ENCODE results near the gene TMEM63B.

TMEM63B gene

DNA sequence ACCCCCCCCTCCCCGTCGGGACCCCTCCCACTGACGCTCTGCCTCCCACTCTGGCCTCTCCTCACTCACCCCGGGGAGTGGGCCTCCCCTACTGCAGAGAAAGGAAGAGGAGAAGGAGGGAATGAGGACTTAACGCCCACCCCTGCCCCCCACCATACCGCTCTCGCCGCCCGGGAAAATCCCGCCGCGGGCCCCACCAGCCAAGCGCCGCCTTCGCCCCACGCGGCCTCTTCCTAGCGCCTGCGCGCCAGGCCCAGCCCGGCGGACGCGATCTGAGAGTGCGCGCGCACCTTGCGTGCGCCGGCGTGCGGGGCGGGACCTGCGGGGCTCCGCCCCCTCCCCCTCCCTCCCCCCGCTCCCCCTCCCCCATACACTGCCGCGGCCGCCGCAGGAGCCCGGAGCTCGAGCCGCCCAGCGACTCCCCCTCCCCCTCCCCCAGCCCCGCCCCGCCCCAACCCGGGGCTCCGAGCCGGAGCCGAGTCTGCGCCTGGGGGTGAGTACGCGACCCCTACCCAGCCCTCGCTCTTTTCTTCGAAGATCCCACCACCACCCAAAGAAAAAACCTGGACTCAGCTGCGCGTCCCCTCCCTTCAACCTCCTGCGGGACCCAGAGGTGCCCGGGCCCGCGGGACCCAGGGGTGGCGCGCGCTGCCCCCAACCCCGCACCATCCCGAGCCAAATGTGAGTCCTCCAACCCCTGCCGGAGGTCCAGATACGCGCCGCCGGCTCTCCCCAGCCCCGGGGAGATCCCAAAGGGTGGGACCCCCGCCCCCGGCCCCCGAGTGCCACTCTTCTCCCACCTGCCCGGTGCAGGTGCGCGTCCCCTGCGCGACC is at the start of gene TMEM63B, which contains the start of gene MRPL14:
TSS of gene TMEM63B (plus strand) at position 369 of the 834 bp plus-strand sequence. CDS start 7,031 bp downstream, outside the sequence.
TSS of gene MRPL14 (minus strand) at position 267 of the 834 bp plus-strand sequence. CDS start 10,841 bp downstream, outside the sequence.
- Histone ChIP-seq H3K4me1 (ENCODE audit: insufficient read depth, low read length) (peaks cover 38% of the 10 kb centered on the region), H3K4me3 (ENCODE audit: low read length) (peak within 1 kb of the TSS; percentile 86), H3K9me3 (ENCODE audit: low read length) (no peaks in the 10 kb centered on the region), H3K36me3 (ENCODE audit: insufficient read depth, low read length) (peaks cover 3% of the 10 kb centered on the region), H3K27me3 (ENCODE audit: insufficient read depth, low read length) (no peaks in the 10 kb centered on the region), H2AFZ (ENCODE audit: low read depth, low read length) (peak within 1 kb of the TSS; percentile 88)

DNA sequence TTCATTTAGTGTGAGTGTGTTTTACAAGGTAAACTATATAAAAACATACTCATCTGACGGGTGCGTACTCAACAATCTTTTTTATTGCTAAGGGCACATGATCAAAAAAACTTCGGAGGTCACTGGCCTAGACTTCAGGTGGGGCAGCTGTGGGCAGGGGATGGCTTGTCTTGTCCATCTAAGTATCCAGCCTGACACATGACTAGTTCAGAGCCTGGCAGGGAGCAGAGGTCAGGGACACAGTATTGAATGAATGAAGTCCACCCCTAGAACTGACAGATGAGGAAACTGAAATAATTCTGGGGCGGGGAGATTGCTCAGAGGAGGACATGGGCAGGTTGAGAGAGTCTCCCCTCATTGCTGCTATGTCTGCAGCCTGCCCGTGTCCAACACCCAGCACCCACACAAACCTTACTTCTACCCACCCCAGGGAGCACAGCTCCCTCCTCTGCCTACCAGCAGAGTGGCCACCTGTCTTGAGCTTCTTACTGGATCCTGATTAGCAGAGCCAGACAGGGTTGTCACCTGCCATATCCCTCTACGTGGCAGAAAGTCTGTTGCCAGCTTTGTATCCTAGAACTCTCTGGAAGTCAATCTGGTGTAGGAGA is 49.0 kb upstream of the TMEM63B start:
- Histone ChIP-seq H3K27me3 (ENCODE audit: insufficient read depth, low read length) (peaks cover 21% of the 10 kb centered on the region), H3K4me1 (ENCODE audit: insufficient read depth, low read length) (peaks cover 14% of the 10 kb centered on the region), H3K9me3 (ENCODE audit: low read length) (no peaks in the 10 kb centered on the region), H2AFZ (ENCODE audit: low read depth, low read length) (no peak overlapping the region), H3K36me3 (ENCODE audit: insufficient read depth, low read length) (no peaks in the 10 kb centered on the region), H3K4me3 (ENCODE audit: low read length) (no peak overlapping the region)

DNA sequence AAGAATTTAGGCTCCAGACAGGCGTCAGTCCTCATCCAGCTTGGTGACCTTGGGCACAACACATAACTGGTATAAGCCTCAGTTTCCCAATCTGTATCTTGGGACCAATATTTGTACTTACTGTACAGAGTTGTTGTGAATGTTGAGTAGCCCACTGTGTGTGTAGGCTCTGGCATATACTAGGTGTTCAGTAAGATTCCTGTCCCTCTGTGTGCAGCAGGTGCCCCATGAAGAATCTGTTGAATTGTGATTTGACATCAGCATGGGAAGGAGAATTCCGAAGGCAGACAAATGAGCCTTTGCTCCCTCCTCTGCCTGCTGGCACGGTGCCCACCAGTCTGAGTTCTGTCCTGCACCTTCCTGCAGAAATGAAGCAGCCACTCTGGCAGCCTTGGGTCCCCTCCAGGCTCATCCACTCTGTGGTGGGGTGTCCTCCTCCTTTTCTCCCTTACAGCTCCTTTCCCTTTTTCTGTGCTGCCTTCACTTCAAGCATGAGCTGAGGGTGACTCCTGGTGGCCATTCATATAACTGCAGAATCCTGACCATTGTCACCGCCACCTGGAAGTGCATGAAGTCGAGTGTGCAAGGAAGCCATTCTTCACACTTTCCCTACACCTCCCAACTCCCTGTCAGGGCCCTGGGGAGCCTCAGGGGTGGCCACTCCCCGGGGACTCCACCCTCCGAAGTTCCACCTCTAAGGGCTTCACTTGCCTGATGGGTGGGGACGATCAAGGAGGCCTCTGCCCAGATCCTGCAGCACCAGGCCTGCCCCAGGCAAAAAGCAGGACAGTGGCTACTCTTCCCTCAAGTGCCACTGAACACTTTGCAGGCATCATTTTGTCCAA is 48.3 kb upstream of the TMEM63B start:
- Histone ChIP-seq H3K4me1 (ENCODE audit: insufficient read depth, low read length) (peaks cover 8% of the 10 kb centered on the region), H3K9me3 (ENCODE audit: low read length) (no peaks in the 10 kb centered on the region), H3K4me3 (ENCODE audit: low read length) (no peak overlapping the region), H2AFZ (ENCODE audit: low read depth, low read length) (no peak overlapping the region), H3K36me3 (ENCODE audit: insufficient read depth, low read length) (no peaks in the 10 kb centered on the region), H3K27me3 (ENCODE audit: insufficient read depth, low read length) (peaks cover 21% of the 10 kb centered on the region)

DNA sequence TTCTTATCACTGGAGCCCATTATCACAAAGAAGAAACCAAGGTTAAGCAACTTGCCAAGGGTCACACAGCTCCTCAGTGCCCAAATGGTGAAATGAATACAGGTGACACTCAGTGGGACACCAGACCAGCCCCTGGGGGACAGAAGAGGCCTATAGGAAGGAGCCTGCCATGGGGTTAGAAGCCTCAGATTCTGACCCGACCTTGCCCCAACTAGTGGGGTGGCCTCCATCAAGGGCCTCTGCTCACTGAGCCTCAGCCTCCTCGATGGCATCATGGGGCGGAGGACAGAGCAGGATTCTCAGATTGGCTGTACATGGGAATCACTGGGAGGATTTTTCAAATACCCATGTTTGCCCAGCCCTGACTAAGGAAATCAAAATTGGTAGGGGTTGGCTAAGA is 47.7 kb upstream of the TMEM63B start:
- H3K4me3 ChIP-seq (ENCODE audit: low read length), result no peak overlapping the region
- peaks cover 12% of the 10 kb centered on the region for H3K4me1 ChIP-seq (ENCODE audit: insufficient read depth, low read length)
- H3K27me3 ChIP-seq (ENCODE audit: insufficient read depth, low read length), result peaks cover 21% of the 10 kb centered on the region
- H2AFZ ChIP-seq (ENCODE audit: low read depth, low read length), result no peak overlapping the region
- no peaks in the 10 kb centered on the region for H3K36me3 ChIP-seq (ENCODE audit: insufficient read depth, low read length)
- no peaks in the 10 kb centered on the region for H3K9me3 ChIP-seq (ENCODE audit: low read length)

DNA sequence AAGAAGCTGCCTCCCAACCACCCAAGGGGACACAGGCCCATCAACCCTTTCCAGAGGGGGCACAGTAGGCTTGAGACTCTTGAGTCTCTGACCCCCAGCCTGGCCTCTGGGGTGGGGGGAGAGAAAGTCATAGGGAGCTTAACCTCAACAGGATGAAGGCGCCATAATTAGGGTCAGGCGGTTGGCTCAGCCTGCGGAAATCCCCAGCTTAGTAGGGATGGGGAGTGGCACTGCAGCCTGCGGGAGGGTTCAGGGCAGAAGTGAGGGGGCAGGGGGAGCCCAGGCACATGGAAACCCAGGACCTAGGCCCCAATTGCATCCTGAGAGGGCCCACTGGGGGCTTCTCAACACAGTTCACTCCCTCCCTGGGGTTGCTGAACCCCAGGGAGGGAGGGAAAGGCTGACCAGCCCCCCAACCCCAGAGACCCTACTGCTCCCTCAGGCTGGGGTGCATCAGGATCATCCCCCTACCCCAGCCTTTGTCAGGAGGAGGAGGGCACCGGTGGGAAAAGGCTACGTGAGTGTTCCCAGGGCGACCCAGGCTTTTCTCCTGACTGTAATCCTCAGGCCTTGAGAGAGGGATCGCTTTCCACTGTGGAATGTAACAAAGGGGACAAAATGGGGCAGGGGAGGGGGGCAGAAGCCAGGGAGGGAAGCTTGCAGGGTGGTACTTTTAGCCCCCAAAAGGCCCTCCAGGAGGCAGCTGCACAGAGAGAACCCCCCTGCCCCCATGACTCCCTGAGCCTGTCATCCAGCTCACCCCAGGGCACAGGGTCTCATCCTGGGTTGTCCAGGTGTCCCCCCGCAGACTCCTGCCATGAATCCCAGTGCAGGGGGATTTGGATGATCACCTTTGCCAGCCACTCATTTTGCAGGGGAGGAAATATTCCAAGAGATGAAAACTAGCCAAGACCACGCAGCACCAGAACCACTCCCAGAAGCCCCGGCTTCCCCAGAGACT is 46.5 kb upstream of the TMEM63B start:
- H3K36me3 ChIP-seq (ENCODE audit: insufficient read depth, low read length), result no peaks in the 10 kb centered on the region
- H3K9me3 ChIP-seq (ENCODE audit: low read length), result no peaks in the 10 kb centered on the region
- peaks cover 14% of the 10 kb centered on the region for H3K4me1 ChIP-seq (ENCODE audit: insufficient read depth, low read length)
- H3K4me3 ChIP-seq (ENCODE audit: low read length), result no peak overlapping the region
- peaks cover 13% of the 10 kb centered on the region for H3K27me3 ChIP-seq (ENCODE audit: insufficient read depth, low read length)
- H2AFZ ChIP-seq (ENCODE audit: low read depth, low read length), result no peak overlapping the region

DNA sequence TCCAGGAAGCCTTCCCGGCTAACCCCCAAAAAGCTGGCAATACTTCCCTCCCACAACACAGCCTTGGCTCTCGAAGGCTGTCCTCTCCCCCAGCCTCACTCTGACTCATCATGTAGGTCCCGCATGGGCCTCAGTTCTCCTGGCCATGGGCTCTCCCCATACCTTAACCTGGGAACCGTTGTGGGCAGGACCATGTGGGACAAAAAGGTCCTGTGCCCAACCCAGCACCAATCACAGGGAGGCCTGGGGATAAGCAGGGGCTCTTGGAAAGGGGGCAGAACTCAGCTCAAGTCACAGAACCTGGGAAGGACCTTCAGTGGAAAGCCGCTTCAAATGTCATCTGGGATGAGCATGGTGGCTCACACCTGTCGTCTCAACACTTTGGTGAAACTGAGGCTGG is 45.6 kb upstream of the TMEM63B start:
- no peaks in the 10 kb centered on the region for H3K9me3 ChIP-seq (ENCODE audit: low read length)
- peaks cover 9% of the 10 kb centered on the region for H3K4me1 ChIP-seq (ENCODE audit: insufficient read depth, low read length)
- no peak overlapping the region for H2AFZ ChIP-seq (ENCODE audit: low read depth, low read length)
- no peak overlapping the region for H3K4me3 ChIP-seq (ENCODE audit: low read length)
- peaks cover 6% of the 10 kb centered on the region for H3K27me3 ChIP-seq (ENCODE audit: insufficient read depth, low read length)
- H3K36me3 ChIP-seq (ENCODE audit: insufficient read depth, low read length), result no peaks in the 10 kb centered on the region

DNA sequence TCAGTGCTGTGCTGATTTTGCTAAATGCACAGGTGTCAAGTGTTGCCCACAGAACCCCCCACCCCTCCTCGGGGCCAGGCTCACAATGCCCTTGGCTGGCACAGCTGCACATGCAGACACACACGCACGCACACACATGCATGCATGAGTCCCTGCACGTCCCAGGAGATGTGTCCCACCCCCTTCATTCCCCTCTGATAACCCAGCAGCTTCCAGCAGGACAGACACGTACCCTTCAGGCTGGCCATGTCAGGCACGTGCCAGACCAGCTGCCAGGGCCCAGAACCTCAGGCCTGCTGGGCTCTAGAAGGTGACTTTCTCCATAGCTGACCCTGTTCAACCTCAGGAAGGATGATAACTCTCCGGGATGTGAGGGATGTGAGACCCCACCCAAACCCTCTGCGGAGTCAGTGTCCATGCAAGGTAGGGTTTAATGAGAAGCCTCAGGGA is 44.5 kb upstream of the TMEM63B start:
- Histone ChIP-seq H3K4me1 (ENCODE audit: insufficient read depth, low read length) (peaks cover 6% of the 10 kb centered on the region), H3K9me3 (ENCODE audit: low read length) (no peaks in the 10 kb centered on the region), H3K4me3 (ENCODE audit: low read length) (no peak overlapping the region), H2AFZ (ENCODE audit: low read depth, low read length) (no peak overlapping the region), H3K36me3 (ENCODE audit: insufficient read depth, low read length) (no peaks in the 10 kb centered on the region), H3K27me3 (ENCODE audit: insufficient read depth, low read length) (no peaks in the 10 kb centered on the region)

DNA sequence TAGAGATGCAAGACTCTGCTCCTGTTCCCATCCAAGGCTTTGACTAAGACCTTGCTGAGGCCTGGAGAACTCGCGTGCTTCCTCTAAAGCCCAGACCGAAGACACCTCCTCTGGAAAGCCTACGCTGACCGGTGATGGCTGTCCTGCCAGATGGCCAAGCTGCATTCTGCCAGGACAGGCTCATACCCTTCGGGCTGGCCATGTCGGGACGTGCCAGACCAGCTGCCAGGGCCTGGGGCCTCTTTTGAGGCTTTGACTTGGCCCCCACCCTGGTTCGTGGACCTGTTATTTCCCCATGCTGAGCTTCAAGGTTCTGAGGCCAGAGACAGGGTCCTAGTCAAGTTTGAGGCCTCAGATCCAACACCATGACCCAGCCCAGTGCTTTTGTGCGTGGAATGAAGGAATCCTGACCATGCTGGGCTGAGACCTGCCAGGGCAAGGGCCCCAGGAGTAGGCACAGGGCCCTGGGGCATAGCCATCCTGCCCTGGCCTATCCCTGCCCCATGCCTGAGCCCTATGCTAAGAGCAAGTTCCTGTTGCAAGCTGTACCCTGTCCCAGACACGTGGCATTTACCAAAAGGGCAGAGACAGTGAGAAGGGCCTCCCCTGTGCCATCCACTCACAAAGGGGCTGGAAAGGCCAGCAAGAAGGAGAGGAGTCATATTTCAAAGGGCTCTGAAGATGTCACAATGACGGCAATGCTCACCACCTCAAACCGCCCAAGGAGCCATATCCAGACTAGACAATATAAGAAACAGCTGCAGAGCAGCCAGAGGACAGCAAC is 42.9 kb upstream of the TMEM63B start:
- Histone ChIP-seq H3K4me1 (ENCODE audit: insufficient read depth, low read length) (peaks cover 6% of the 10 kb centered on the region), H3K9me3 (ENCODE audit: low read length) (no peaks in the 10 kb centered on the region), H3K4me3 (ENCODE audit: low read length) (no peak overlapping the region), H2AFZ (ENCODE audit: low read depth, low read length) (no peak overlapping the region), H3K36me3 (ENCODE audit: insufficient read depth, low read length) (peaks cover 3% of the 10 kb centered on the region), H3K27me3 (ENCODE audit: insufficient read depth, low read length) (no peaks in the 10 kb centered on the region)

DNA sequence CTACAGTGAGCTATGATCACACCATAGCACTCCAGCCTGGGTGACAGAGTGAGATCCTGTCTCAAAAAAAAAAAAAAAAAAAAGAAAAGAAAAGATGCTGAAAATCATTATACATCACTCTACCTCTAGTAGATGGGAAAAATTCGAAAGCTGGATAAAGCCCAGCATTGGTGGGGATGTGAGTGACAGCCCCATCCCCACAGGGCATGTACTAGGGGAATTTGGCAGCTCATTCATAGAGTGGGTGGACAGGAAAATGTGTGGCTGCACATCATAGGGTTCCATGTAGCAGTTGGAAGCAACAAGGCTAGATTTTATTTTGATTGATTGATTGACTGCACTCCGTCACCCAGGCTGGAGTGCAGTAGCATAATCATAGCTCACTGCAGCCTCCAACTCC is 42.1 kb upstream of the TMEM63B start:
- Histone ChIP-seq H3K27me3 (ENCODE audit: insufficient read depth, low read length) (no peaks in the 10 kb centered on the region), H3K36me3 (ENCODE audit: insufficient read depth, low read length) (peaks cover 7% of the 10 kb centered on the region), H2AFZ (ENCODE audit: low read depth, low read length) (no peak overlapping the region), H3K4me1 (ENCODE audit: insufficient read depth, low read length) (peaks cover 6% of the 10 kb centered on the region), H3K4me3 (ENCODE audit: low read length) (no peak overlapping the region), H3K9me3 (ENCODE audit: low read length) (no peaks in the 10 kb centered on the region)

DNA sequence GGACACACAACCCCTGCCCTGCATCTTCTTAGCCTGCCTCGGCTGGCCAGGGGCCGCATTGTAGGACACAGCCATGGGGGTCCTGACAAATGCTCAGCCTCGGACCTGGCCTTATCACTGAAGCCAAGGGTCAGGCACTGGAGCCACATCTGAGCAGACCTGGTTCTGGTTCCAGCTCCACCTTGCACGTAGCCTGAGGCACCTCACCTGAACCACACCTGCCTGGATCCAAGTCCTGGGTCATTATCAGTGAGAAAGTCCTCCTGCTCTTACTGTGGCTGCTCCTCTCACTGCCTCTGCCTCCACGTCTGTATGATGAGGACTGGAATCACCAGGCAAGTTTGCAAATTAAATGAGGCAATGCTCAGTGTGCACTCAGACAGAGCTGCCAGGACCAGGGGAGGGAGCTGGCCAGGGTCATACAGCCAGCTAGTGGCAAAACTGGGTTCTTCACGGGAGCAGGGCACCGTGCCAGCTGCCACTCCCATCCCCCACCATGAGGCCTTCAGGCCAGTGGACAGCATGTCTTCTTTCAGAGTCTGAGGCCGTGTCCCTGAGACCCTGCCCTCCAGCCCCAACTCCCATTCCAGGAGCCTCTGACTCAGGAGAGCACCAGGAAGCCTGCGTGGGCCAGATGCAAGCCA is 40.3 kb upstream of the TMEM63B start:
- peaks cover 7% of the 10 kb centered on the region for H3K36me3 ChIP-seq (ENCODE audit: insufficient read depth, low read length)
- peaks cover 6% of the 10 kb centered on the region for H3K4me1 ChIP-seq (ENCODE audit: insufficient read depth, low read length)
- no peak overlapping the region for H3K4me3 ChIP-seq (ENCODE audit: low read length)
- no peaks in the 10 kb centered on the region for H3K27me3 ChIP-seq (ENCODE audit: insufficient read depth, low read length)
- H2AFZ ChIP-seq (ENCODE audit: low read depth, low read length), result no peak overlapping the region
- no peaks in the 10 kb centered on the region for H3K9me3 ChIP-seq (ENCODE audit: low read length)

DNA sequence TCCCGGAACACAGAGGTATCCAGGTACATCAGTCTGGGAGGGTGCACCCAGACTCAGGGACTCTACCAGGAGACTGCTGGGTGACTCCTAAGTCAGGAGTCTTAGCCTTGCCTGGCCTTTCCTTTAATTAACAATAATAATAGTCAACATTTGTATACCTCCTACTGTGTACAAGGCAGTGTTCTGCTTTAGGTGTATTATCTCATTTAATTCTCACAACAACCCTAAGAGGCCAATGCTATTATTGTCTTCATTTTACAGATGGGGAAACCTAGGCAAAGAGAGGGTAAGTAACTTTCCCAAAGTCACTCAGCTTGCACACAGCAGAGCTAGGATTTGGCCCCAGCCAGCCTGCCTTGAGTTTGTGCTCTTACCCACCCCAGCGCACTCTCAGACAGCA is 39.7 kb upstream of the TMEM63B start:
- no peak overlapping the region for H2AFZ ChIP-seq (ENCODE audit: low read depth, low read length)
- H3K9me3 ChIP-seq (ENCODE audit: low read length), result no peaks in the 10 kb centered on the region
- H3K36me3 ChIP-seq (ENCODE audit: insufficient read depth, low read length), result peaks cover 7% of the 10 kb centered on the region
- H3K27me3 ChIP-seq (ENCODE audit: insufficient read depth, low read length), result no peaks in the 10 kb centered on the region
- peaks cover 6% of the 10 kb centered on the region for H3K4me1 ChIP-seq (ENCODE audit: insufficient read depth, low read length)
- H3K4me3 ChIP-seq (ENCODE audit: low read length), result no peak overlapping the region
